ENCODE measurements around the gene BMPR1B.

GRCh38 chr4:95181243-95181995, 423.7 kb downstream of the BMPR1B start:
- no peak for TF ChIP-seq CTCF (IDR thresholded peaks at IDR 0.05)
- no peak for TF ChIP-seq ZFX (IDR thresholded peaks at IDR 0.05; ENCODE audit: borderline replicate concordance)
